ACHN (cell line): ENCODE measurements around the gene FAM118A.
"Not testable (repeated sequence)": the region's sequence is repeated elsewhere in the genome, so short reads cannot be mapped to it uniquely, and the experiment has no call there.

Source experiments
- DNase-seq: peaks from one replicate; pipeline ENCODE4 v3.0.0-alpha.2; 2015
- in situ Hi-C: cut with HindIII; loops from 2 replicates; pipeline ENCODE4 v1.10.0; 2017; ENCODE audit warnings: low sequenced_read_pairs, low pct_ligation_motif_present, low pct_unique_long_range_greater_than_20kb

The FAM118A gene

DNA sequence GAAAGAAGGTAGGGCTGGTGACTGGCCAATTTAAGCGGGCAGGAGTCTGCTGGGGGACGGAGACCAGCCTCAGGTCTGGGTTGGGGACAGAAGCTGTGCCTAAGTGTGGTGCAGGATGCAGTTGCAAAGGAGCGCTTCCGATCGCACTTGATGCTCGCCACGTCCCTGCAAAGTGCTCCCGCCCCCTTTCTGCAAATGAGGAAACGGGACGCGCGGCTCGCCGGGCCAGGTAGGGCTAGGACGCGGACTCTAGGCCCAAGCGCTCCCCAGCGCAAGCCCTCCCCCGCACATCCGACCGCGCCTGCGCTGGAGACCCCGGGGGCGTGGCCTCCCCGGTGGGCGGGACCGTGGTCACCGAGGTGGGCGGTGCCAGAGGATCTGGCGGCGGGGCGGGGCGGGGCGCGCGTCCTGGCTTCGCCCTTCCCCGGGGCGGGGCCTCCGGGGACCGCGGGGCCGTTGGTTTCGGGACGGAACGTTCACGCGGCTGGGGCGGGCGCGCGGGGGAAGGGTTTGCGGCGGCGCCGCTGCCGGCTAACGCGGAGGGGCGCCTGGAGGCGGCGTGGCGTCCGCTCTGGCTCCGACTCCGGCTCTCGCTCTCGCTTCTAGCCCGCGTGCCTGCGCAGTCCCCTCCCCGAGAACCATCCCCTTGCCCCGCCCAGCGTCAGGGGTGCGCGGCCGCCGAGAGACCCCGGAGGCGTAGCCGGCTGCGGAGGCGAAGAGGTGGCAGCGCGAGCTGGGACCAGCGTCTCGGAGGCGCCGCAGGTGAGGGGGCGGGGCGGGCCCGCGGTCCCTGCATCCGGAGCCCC lies at the start of gene FAM118A:
FAM118A (plus strand) TSS at position 513 of the 806 bp plus-strand sequence. CDS start 12,446 bp downstream, outside the sequence.
- in situ Hi-C loops = no loop called here
- peak; percentile 81 for DNase-seq

DNA sequence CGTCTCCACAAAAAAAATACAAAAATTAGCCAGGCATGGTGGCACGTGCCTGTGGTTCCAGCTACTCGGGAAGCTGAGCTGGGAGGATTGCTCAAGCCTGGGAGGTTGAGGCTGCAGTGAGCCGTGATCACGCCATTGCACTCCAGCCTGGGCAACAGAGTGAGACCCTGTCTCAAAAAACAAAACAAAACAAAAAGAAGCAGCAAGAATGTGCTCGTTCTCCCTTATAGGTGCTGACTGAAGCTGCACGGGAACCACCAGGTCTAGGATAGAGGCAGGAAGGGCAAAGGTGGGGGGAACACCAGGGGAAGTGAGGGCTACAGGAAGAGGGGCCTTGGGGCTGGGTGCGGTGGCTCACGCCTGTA lies 49.4 kb upstream of the FAM118A start:
- DNase-seq, in situ Hi-C loops: not testable (repeated sequence)

DNA sequence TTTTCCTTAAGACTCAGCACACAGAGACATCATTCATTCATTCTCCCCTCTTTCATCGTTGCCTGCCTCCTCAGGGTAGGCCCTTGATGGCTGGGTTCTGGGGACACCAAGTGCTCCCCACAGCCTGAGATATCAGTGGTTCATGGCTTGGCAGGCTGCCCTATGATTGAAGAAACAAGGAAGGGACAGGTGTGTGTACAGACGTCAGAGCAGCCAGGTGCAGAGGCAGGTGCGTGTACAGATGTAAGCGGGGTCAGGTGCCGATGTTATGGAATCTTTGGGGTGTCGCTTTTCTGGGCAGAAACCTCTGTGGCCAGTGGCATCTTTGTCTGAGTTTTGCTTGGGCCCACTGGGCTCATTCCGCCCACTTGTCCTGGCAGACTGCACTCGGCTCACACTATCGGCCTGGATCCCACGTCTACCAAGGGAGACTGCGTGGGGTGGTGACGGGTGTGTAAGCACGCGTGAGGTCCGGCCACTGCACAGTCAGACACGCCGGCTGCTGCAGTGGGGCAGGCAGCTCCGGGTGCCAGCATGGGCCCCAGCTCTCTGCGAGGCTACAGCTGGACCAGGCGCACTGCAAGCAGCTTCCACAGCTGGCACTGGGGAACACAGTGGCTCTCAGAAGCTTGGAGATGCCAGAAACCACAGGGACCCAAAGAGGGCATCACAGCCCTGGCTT lies 48.2 kb upstream of the FAM118A start:
- in situ Hi-C loops = no loop called here

GRCh38 chr22:45262195-45262930 lies 47.4 kb upstream of the FAM118A start:
- in situ Hi-C loops = no loop called here
- DNase-seq = no peak

More for the DNA sequence above, 48.2 kb upstream of the FAM118A start:
- no peak for DNase-seq

- no peak for DNase-seq
- in situ Hi-C loops = no loop called here
These were observed 46.7 kb upstream of the FAM118A start for GRCh38 chr22:45262931-45263462.

DNA sequence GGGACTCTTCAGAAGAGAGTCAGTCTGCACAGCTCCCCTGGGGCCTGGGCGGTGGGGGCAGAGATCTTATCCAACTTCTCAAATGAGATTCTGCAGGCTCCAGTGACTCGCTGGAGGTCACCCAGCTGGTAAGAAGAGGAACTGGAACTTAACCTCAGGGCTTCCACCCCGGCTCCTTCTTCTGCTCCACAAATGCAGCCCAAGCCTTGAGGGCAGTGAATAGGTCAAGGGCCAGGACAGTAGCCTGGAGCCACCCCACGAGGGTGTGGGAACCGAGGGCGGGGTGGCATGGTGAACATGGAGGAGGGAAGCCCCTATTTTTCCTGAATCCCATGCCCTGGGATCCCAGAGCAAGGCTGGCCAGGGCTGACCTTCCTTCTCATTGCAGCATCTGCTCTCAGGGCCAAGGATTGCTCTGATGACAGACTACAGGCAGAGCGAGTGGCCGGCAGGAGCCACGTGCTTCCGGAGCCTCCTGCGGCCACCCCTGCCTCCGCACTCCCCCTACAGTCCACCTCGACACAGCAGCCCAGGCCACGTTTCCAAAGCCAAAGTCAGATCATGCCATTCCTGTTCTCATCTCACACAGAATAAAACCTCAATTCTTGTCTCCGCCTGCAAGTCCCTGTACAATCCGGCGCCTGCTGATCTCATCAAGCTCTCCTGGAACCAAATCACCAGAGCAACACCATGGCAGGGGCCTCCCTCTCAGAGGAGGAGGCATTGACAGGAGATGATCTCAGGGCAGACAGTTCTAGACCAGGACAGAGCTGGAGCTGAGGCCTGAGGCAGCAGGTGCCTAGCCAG lies 46.1 kb upstream of the FAM118A start:
- in situ Hi-C loops = no loop called here
- DNase-seq = peak; percentile 63

GRCh38 chr22:45265535-45265934 lies 44.2 kb upstream of the FAM118A start:
- no peak for DNase-seq
- in situ Hi-C loops = no loop called here

- in situ Hi-C loops = no loop called here
- DNase-seq = peak; percentile 35
These were observed 41.4 kb upstream of the FAM118A start for GRCh38 chr22:45268167-45268957.

- in situ Hi-C loops = no loop called here
- DNase-seq = peak; percentile 72
These were observed 40.5 kb upstream of the FAM118A start for GRCh38 chr22:45268958-45269844.

DNA sequence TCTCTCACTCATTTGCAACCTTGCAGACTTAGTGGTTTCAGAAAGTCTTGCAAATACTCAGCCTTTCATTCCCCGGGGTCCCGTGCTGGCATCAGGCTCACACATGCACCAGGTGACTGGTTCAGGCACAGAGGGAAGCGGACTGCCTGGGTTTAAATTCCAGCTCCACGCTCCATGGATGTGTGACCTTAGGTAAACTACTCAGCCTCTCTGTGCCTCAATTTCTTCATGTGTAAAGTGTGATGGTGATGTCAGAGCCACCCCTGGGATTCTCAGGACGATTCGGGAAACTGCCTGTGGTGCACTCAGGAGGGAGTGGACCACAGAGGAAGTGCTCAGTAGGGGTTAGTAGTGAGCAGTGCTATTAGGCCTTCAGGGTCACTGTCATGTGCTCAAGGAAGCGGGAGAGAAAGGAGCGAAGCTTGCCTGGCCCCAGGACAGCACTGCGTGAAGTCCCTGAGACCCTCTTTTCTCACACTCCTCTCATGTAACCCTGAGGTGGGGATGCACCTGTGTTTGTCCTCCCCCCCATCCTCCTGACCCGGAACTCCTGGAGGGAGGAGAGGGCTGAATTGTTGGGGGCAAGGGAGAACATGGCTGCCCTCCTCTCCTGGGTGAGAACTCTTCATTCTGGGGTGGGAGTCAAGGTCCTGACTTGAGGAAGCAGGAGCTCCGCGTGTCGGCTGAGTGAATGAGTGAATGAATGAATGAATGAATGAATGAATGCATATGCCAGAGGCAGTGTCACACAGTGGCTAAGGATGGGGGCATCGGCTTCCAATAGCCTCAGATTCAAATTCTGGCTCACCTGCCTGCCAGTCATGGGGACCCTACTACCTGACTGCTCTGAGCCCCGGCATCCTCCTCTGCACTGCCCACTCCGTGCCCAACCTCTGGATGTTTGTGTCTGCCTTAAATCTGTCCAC lies 39.4 kb upstream of the FAM118A start:
- in situ Hi-C loops = no loop called here
- DNase-seq = no peak

DNA sequence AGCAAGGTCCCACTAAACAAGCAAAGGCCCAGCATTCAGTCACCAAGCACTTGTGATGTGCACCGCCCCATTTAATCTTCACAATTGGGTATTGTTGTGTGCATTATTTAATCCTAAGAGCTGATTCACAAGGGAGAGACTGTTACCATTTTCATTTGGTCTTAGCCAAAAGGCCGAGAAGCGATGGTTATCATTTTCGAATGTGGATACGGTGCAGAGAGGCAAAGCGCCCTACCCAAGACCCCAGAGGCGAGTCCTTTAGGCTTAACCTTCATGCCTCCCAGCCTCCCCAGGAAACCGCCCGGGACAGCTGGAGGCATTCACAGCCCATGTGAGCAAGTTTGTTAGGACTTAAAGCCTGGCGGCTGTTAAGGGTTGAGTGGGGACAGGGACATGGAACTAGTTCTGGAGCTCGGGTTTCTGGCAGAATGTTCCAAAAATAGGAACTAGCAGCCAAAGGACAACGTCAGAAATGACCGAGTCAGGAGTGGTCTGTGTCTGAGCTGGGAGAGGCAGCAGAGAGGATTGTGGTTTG lies 38.0 kb upstream of the FAM118A start:
- in situ Hi-C loops = no loop called here
- no peak for DNase-seq

- DNase-seq = no peak
- in situ Hi-C loops = no loop called here
These were observed 37.2 kb upstream of the FAM118A start for GRCh38 chr22:45272498-45272897.

DNA sequence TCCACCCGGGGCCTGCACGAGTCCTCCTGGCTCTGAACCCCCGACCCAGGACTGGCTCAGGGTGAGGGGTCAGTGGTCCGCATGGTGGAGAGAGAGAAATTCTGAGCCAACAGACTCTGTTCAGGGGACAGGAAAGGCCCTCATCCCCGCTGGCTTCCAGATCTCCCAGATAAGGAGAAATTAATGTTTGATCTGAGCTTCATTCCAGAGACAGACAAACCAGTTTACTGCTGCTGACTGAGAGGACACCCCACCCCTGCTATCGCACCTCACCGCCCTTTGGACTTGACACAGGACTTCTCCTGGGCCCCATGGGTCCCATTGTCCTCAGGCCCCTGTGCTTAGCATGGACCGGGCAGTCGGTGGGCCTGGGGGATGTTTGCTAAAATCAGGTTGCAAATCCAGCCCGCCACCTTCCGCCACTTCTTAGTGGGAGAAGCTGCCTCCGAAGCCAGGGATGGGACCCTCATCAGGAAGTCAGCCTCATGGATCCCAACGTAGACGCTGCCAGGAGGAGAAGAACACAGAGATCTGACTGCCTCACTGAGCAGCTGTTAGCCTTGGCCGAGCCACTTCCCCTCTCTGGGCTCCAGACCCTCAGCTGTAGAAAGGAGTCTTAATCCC lies 36.2 kb upstream of the FAM118A start:
- DNase-seq = no peak
- in situ Hi-C loops = no loop called here

DNA sequence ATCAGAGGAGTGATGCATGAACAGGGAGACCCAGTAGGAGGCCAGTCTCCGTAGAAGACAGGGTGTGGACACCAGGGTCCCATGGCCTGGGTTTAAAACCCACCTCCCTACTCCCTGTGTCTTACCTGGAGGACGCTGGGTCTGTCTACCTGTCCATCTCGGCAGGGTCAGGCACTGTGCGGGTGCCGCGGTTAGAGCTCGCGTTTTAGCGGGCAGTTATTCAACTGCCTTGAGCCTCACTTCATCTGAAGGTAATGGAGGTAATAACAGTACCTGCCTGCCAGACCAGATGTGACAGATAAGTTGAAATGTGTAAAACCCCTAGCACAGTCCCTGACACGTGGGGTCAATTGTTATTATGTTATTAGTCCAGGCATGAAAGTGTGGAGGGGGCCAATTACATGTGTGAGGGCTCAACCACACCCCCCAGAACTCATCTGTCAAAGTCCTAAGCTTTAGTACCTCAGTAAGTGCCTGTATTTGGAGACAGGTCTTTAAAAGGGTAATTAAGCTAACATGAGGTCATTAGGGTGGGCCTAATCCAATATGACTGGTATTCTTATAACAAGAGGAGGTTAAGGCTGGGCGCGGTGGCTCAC lies 33.1 kb upstream of the FAM118A start:
- DNase-seq = no peak
- in situ Hi-C loops = no loop called here

- DNase-seq, in situ Hi-C loops: not testable (repeated sequence)
These were observed 32.0 kb upstream of the FAM118A start for GRCh38 chr22:45277720-45278119.
